Ishikawa (cell line): ENCODE measurements around the gene KIF24.

ENCODE experiments used
- CEBPB ChIP-seq: IDR thresholded peaks from 2 replicates; pipeline ENCODE4 v1.6.1; 2012
- CREB1 ChIP-seq: IDR thresholded peaks from 2 replicates; pipeline ENCODE4 v1.6.1; 2012; ENCODE audit warnings: low read depth
- EGR1 ChIP-seq: IDR thresholded peaks from 2 replicates; pipeline ENCODE4 v1.6.1; 2012
- EP300 ChIP-seq: IDR thresholded peaks from 2 replicates; pipeline ENCODE4 v1.6.1; 2012; ENCODE audit warnings: borderline replicate concordance
- FOXM1 ChIP-seq: IDR thresholded peaks from 2 replicates; pipeline ENCODE4 v1.6.1; 2012; ENCODE audit warnings: low read depth, borderline replicate concordance
- NFIC ChIP-seq: IDR thresholded peaks from 2 replicates; pipeline ENCODE4 v1.6.1; 2012
- RAD21 ChIP-seq: IDR thresholded peaks from 2 replicates; pipeline ENCODE4 v1.6.1; 2012; ENCODE audit warnings: low read depth
- REST ChIP-seq: IDR thresholded peaks from 2 replicates; pipeline ENCODE4 v1.6.1; 2012; ENCODE audit warnings: low read depth, mild to moderate bottlenecking
- TAF1 ChIP-seq: IDR thresholded peaks from 2 replicates; pipeline ENCODE4 v1.6.1; 2012; ENCODE audit warnings: low read depth, mild to moderate bottlenecking
- TCF12 ChIP-seq: IDR thresholded peaks from 2 replicates; pipeline ENCODE4 v1.6.1; 2012; ENCODE audit warnings: low read depth
- TEAD4 ChIP-seq: IDR thresholded peaks from 2 replicates; pipeline ENCODE4 v1.6.1; 2012
- YY1 ChIP-seq: IDR thresholded peaks from 2 replicates; pipeline ENCODE4 v1.6.1; 2012; ENCODE audit warnings: low read depth
- TF ChIP-seq, protein P1 (sequence below): IDR thresholded peaks from 2 replicates; pipeline ENCODE4 v1.6.1; 2012
- TF ChIP-seq, protein P2 (sequence below): IDR thresholded peaks from 2 replicates; pipeline ENCODE4 v1.6.1; 2012

- no peak for TF ChIP-seq REST
- no peak for TF ChIP-seq TAF1
- TF ChIP-seq, protein P1, sequence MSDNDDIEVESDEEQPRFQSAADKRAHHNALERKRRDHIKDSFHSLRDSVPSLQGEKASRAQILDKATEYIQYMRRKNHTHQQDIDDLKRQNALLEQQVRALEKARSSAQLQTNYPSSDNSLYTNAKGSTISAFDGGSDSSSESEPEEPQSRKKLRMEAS: no peak
- TF ChIP-seq CREB1: no peak
- no peak for TF ChIP-seq RAD21
- no peak for TF ChIP-seq TCF12
- TF ChIP-seq NFIC: no peak
- TF ChIP-seq YY1: no peak
- TF ChIP-seq EP300: no peak
- no peak for TF ChIP-seq EGR1
- TF ChIP-seq FOXM1: no peak
- TF ChIP-seq TEAD4: no peak
- TF ChIP-seq CEBPB: no peak
- TF ChIP-seq, protein P2, sequence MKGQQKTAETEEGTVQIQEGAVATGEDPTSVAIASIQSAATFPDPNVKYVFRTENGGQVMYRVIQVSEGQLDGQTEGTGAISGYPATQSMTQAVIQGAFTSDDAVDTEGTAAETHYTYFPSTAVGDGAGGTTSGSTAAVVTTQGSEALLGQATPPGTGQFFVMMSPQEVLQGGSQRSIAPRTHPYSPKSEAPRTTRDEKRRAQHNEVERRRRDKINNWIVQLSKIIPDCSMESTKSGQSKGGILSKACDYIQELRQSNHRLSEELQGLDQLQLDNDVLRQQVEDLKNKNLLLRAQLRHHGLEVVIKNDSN: no peak
Observed at GRCh38 chr9:34317436-34317835, 11.6 kb downstream of the KIF24 start.
